Neural progenitor cell (in vitro differentiated cells): Measurements from ENCODE around the gene ZRANB3. TPM values are rescaled to one million over a fixed set of nuclear protein-coding genes. Genes with fewer than 3 reads are reported as not detected.

Experiments used
- DNase-seq: peaks from one replicate; pipeline ENCODE4 v3.0.0-alpha.2; 2016; ENCODE audit warnings: low spot score
- H2AFZ ChIP-seq: fragments of 200-600 bp; sonication (generic); replicated peaks from 2 replicates; pipeline ENCODE4 v1.6.1; 2016; ENCODE audit warnings: antibody characterized with exemption
- H3F3A ChIP-seq: fragments of 200-600 bp; sonication (generic); 2 replicates; pipeline ENCODE4 v1.6.1; 2016; ENCODE audit warnings: antibody characterized with exemption, low read depth
- H3K27ac ChIP-seq: fragments of 200-600 bp; sonication (generic); 2 replicates; pipeline ENCODE4 v1.5.1; 2016; ENCODE audit warnings: mild to moderate bottlenecking
- H3K27me3 ChIP-seq: fragments of 200-600 bp; sonication (generic); 2 replicates; pipeline ENCODE4 v1.6.1; 2016; ENCODE audit warnings: mild to moderate bottlenecking, moderate library complexity
- H3K36me3 ChIP-seq: fragments of 200-600 bp; sonication (generic); 2 replicates; pipeline ENCODE4 v1.5.1; 2016
- H3K4me1 ChIP-seq: fragments of 200-600 bp; sonication (generic); 2 replicates; pipeline ENCODE4 v1.6.1; 2016; ENCODE audit warnings: mixed run types
- H3K4me2 ChIP-seq: fragments of 200-600 bp; sonication (generic); 2 replicates; pipeline ENCODE4 v1.6.1; 2016
- H3K4me3 ChIP-seq: fragments of 200-600 bp; sonication (generic); 2 replicates; pipeline ENCODE4 v1.5.1; 2016
- H3K79me2 ChIP-seq: fragments of 200-600 bp; sonication (generic); 2 replicates; pipeline ENCODE4 v1.6.1; 2016; ENCODE audit warnings: low read depth
- H3K9ac ChIP-seq: fragments of 200-600 bp; sonication (generic); 2 replicates; pipeline ENCODE4 v1.6.1; 2016
- H3K9me3 ChIP-seq: fragments of 200-600 bp; sonication (generic); 2 replicates; pipeline ENCODE4 v1.5.1; 2016; ENCODE audit warnings: low read depth
- H4K20me1 ChIP-seq: fragments of 200-600 bp; sonication (generic); 2 replicates; pipeline ENCODE4 v1.6.1; 2016; ENCODE audit warnings: low read depth
- H3K27ac Mint-ChIP-seq: 3 replicates; pipeline ENCODE4 v1.8.0; 2021; ENCODE audit warnings: mixed read lengths
- H3K27me3 Mint-ChIP-seq: 2 replicates; pipeline ENCODE4 v1.8.0; 2022; ENCODE audit warnings: low read depth, mild to moderate bottlenecking, inconsistent platforms, moderate library complexity, mixed read lengths; ENCODE audit not compliant: insufficient read depth
- H3K36me3 Mint-ChIP-seq: 3 replicates; pipeline ENCODE4 v1.8.0; 2021; ENCODE audit warnings: mixed read lengths
- H3K4me1 Mint-ChIP-seq: 3 replicates; pipeline ENCODE4 v1.8.0; 2021; ENCODE audit warnings: mixed read lengths
- H3K4me3 Mint-ChIP-seq: 3 replicates; pipeline ENCODE4 v1.8.0; 2021; ENCODE audit warnings: mild to moderate bottlenecking, moderate library complexity, mixed read lengths
- H3K9me3 Mint-ChIP-seq: 3 replicates; pipeline ENCODE4 v1.8.0; 2020; ENCODE audit warnings: mixed read lengths
- CTCF ChIP-seq: fragments of 200-600 bp; sonication (generic); IDR thresholded peaks from 2 replicates; pipeline ENCODE4 v1.5.1; 2017; ENCODE audit warnings: antibody characterized with exemption, mild to moderate bottlenecking
- EZH2 ChIP-seq: fragments of 200-600 bp; sonication (generic); IDR thresholded peaks from 2 replicates; pipeline ENCODE4 v1.6.1; 2017; ENCODE audit warnings: antibody characterized with exemption, mild to moderate bottlenecking, moderate library complexity
- EZH2phosphoT487 ChIP-seq: fragments of 200-600 bp; sonication (generic); IDR thresholded peaks from 2 replicates; pipeline ENCODE4 v1.6.1; 2017; ENCODE audit warnings: antibody characterized with exemption
- total RNA-seq: library from RNA; depleted of rRNA; stranded (reverse); fragments of >200 nt; gene quantifications from 2 replicates; pipeline ENCODE4 v1.2.3, GENCODE V29; 2015; ENCODE audit warnings: low replicate concordance

The ZRANB3 gene
- total RNA-seq, result 20.3 and 35.9 TPM in 2 replicates

DNA sequence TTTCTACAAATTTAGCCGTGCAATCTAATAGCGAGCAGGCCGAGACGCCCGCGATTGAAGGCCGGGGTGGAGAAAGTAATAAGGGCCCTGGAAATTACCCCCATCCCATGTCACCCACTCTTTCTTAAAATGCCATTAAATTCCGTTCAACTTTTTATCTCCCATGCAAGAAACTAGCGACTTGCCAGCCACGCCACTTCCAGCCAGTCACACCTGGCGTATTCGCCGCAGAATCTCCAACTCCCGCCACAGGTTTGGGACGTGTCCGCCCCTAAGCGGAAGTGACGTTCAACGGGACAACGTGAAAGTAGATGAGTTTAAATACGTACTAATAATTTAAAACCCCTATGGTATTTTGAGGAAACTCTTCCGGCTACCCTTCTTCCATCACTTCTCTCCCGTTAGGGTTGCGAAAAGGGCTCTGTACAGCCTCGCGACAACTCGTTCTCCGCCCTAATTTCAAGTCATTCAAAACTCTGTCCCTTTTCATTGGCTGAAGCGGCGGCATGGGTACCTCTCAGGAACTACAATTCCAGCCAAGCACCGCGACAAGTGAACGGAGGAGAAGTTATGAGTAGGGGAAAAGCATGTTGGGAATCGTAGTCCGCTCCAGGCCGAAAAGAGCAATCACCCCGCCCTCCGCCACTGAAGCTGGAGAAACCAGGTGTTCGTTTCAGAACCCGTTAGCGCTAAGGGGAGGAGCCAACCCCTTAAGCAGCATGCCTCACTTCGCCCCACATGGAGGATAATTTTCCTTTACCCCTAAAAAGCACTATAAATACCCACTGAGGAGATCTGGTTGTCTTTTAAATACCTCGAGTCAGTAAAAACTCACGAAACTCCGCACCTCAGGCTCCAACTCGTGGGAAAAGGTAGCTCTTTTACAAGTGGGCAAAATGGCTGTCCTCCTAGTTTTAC is at the start of gene ZRANB3:
Gene ZRANB3 (minus strand): TSS at position 906 of the 918 bp plus-strand sequence.
- Mint-ChIP-seq H3K4me3 (no peak within 1 kb of the TSS), H3K27ac (peak within 1 kb of the TSS; percentile 94), H3K4me1 (peaks cover 19% of the 10 kb centered on the region), H3K9me3 (peaks cover 12% of the 10 kb centered on the region), H3K36me3 (peaks cover 23% of the 10 kb centered on the region), H3K27me3 (no peaks in the 10 kb centered on the region)
- H2AFZ ChIP-seq, result peak within 1 kb of the TSS; percentile 94
- peak within 1 kb of the TSS; percentile 86 for H3K9ac ChIP-seq
- TF ChIP-seq EZH2 (no peak), CTCF (no peak), EZH2phosphoT487 (no peak)
- peaks cover 83% of the 10 kb centered on the region for H3K79me2 ChIP-seq
- no peaks in the 10 kb centered on the region for H3K9me3 ChIP-seq
- H3K27ac ChIP-seq, result peak within 1 kb of the TSS; percentile 90
- peaks cover 11% of the 10 kb centered on the region for H4K20me1 ChIP-seq
- H3F3A ChIP-seq, result peaks cover 8% of the 10 kb centered on the region
- no peaks in the 10 kb centered on the region for H3K27me3 ChIP-seq
- peak; percentile 98 for DNase-seq
- peak within 1 kb of the TSS; percentile 92 for H3K4me2 ChIP-seq
- H3K36me3 ChIP-seq, result no peaks in the 10 kb centered on the region
- H3K4me1 ChIP-seq, result peaks cover 8% of the 10 kb centered on the region
- peak within 1 kb of the TSS; percentile 69 for H3K4me3 ChIP-seq

DNA sequence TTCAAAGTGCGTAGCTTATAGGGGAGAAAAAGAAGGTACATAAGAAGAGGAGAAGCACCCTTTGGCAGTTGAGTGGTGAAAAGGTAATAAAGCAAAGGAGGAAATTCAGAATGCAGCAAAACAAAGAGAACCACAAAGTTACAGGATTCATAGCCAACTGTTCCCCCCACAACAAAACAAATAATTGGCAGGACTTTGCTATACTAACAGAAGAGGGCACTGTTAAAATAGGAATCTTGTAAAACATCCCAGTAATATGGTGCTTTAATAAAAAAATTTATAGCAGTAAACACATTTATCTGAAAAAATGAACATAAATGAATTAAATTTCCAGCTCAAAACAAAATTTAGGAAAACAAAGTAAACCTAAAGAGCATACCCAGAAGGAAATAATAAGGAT is 42.6 kb upstream of the ZRANB3 start:
- no peaks in the 10 kb centered on the region for H3K9me3 ChIP-seq
- Mint-ChIP-seq H3K36me3 (peaks cover 14% of the 10 kb centered on the region), H3K9me3 (peaks cover 1% of the 10 kb centered on the region), H3K4me1 (no peaks in the 10 kb centered on the region), H3K27me3 (no peaks in the 10 kb centered on the region), H3K4me3 (no peak overlapping the region), H3K27ac (no peak overlapping the region)
- no peak overlapping the region for H3K4me3 ChIP-seq
- H3K36me3 ChIP-seq, result no peaks in the 10 kb centered on the region
- no peak for DNase-seq
- H3K4me2 ChIP-seq, result no peak overlapping the region
- no peaks in the 10 kb centered on the region for H3F3A ChIP-seq
- peaks cover 46% of the 10 kb centered on the region for H3K79me2 ChIP-seq
- no peak for TF ChIP-seq EZH2phosphoT487
- TF ChIP-seq CTCF, result peak; percentile 16
- TF ChIP-seq EZH2, result no peak
- H2AFZ ChIP-seq, result no peak overlapping the region
- no peak overlapping the region for H3K9ac ChIP-seq
- H4K20me1 ChIP-seq, result peaks cover 4% of the 10 kb centered on the region
- H3K27me3 ChIP-seq, result no peaks in the 10 kb centered on the region
- no peak overlapping the region for H3K27ac ChIP-seq
- no peaks in the 10 kb centered on the region for H3K4me1 ChIP-seq

GRCh38 chr2:135570884-135571283 is 39.9 kb upstream of the ZRANB3 start:
- Histone ChIP-seq H3K4me1 (no peaks in the 10 kb centered on the region), H3K4me2 (no peak overlapping the region), H3K79me2 (peaks cover 70% of the 10 kb centered on the region), H3K36me3 (no peaks in the 10 kb centered on the region), H3K27ac (no peak overlapping the region), H3K27me3 (no peaks in the 10 kb centered on the region), H3K9ac (no peak overlapping the region), H3F3A (no peaks in the 10 kb centered on the region), H3K9me3 (no peaks in the 10 kb centered on the region), H3K4me3 (no peak overlapping the region), H2AFZ (no peak overlapping the region), H4K20me1 (peaks cover 4% of the 10 kb centered on the region)
- H3K9me3 Mint-ChIP-seq, result no peaks in the 10 kb centered on the region
- H3K27me3 Mint-ChIP-seq, result peaks cover 2% of the 10 kb centered on the region
- no peak overlapping the region for H3K4me3 Mint-ChIP-seq
- H3K4me1 Mint-ChIP-seq, result no peaks in the 10 kb centered on the region
- H3K36me3 Mint-ChIP-seq, result peaks cover 15% of the 10 kb centered on the region
- DNase-seq, result no peak
- no peak overlapping the region for H3K27ac Mint-ChIP-seq
- TF ChIP-seq CTCF, result no peak
- no peak for TF ChIP-seq EZH2
- TF ChIP-seq EZH2phosphoT487, result no peak
